ENCODE data around the gene CYP26B1. TPM values are rescaled to one million over a fixed set of nuclear protein-coding genes. Genes with fewer than 3 reads are reported as not detected.

CYP26B1 gene
- total RNA-seq, 2 donors from 2014 or later = 6.0 to 20.8 TPM

DNA sequence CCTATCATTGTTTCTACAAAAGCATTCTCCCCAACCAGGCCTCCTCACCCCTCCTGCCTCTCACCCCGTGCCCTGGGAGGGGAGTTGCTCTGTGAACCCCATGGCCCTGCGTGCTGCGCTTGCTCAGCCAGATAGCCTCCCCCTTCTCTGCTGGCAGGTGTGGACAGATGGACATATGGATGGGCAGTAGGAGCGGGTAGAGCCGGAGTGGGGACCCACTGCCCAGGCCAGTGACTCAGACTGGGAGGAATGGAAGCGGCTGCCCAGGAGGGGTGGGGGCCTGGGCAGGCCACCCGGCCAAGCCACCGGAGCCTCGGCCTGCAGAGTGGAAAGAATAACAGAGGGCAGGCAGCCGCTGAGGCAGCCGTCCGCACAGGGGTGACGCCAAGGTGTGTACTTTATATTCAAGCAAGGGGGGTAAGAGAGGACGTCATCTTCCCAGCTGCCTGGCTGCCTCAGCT, 8.7 kb downstream of the CYP26B1 start:
- no peak for DNase-seq (ENCODE audit: low spot score)
- no peak for TF ChIP-seq CTCF (IDR thresholded peaks at IDR 0.05)
- peak overlapping the region; percentile 43 to 76 for H3K27ac ChIP-seq
- peak; percentile 67 for ATAC-seq (ENCODE audit: insufficient number of reproducible peaks, low FRiP score, low read depth)
- H3K27me3 ChIP-seq (replicated peaks; ENCODE audit: insufficient read depth) = no peaks in the 10 kb centered on the region
- H3K4me1 ChIP-seq (ENCODE audit: control insufficient read depth in 1 of 2, low read depth in 2 of 2) = peaks cover 39 to 73% of the 10 kb centered on the region in 2 donors
- H3K9me3 ChIP-seq = no peaks in the 10 kb centered on the region
- no peaks in the 10 kb centered on the region for H3K36me3 ChIP-seq
- no peak overlapping the region for H3K4me3 ChIP-seq

DNA sequence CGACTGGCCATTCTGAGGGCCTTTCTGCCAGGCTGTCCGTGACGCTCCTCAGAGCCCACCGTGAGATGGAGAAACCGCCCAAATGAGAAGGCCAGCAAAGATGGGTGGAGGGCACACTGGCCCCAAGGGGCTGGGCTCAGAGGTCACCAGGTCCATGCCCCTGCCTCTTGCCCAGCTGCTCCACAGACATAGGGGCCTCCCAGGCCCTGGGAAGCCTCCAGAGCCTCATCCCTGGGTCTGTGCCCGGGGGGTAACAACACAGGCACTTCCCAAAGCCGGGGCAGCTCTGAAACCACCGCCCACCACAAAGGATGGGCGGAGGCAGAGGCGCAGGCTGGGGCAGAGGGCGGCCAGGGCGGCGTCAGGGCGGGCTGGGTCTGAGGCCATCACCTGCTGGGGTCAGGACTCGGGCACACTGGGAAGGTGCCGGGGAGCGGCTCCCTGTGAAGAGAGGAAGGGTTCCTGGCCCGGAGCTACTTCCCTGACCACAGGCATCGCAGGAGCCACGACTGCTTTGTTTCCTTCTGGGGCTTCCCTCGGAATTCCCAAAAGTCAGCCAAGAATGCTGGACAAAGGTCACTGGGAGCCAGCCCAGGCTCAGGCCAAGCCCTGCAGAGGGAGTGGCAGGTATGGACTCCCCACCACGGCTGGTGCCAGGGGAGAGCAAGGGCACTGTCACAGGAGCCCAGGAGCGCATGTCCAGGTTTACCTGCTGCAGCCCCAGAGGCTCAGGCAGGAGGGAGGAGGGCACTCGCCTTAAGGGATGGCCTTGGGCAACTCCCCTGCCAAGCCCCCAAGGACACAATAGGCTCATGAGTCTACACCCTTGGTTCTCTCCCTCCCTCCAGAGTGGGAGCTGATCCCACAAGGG, 9.4 kb downstream of the CYP26B1 start:
- H3K27ac ChIP-seq = peak overlapping the region; percentile 4 to 76
- no peak for DNase-seq (ENCODE audit: low spot score)
- TF ChIP-seq CTCF (IDR thresholded peaks at IDR 0.05) = no peak

GRCh38 chr2:72137498-72138010, 10.1 kb downstream of the CYP26B1 start:
- H3K36me3 ChIP-seq = no peaks in the 10 kb centered on the region
- H3K27me3 ChIP-seq (replicated peaks; ENCODE audit: insufficient read depth) = no peaks in the 10 kb centered on the region
- TF ChIP-seq CTCF (IDR thresholded peaks at IDR 0.05) = peak; percentile 87
- no peak overlapping the region for H3K4me3 ChIP-seq
- ATAC-seq (ENCODE audit: insufficient number of reproducible peaks, low FRiP score, low read depth) (no peak), DNase-seq (ENCODE audit: low spot score) (no peak)
- no peaks in the 10 kb centered on the region for H3K9me3 ChIP-seq
- peak overlapping the region in 1 of 2 donors; percentile 76 for H3K27ac ChIP-seq
- peaks cover 32 to 62% of the 10 kb centered on the region in 2 donors for H3K4me1 ChIP-seq (ENCODE audit: control insufficient read depth in 1 of 2, low read depth in 2 of 2)

More for the DNA sequence above, 9.4 kb downstream of the CYP26B1 start:
- H3K27me3 ChIP-seq (replicated peaks; ENCODE audit: insufficient read depth) = no peaks in the 10 kb centered on the region
- H3K4me3 ChIP-seq = no peak overlapping the region
- H3K9me3 ChIP-seq = no peaks in the 10 kb centered on the region
- no peak for ATAC-seq (ENCODE audit: insufficient number of reproducible peaks, low FRiP score, low read depth)
- H3K4me1 ChIP-seq (ENCODE audit: control insufficient read depth in 1 of 2, low read depth in 2 of 2) = peaks cover 33 to 67% of the 10 kb centered on the region in 2 donors
- H3K36me3 ChIP-seq = no peaks in the 10 kb centered on the region

- peaks cover 28 to 57% of the 10 kb centered on the region in 2 donors for H3K4me1 ChIP-seq (ENCODE audit: control insufficient read depth in 1 of 2, low read depth in 2 of 2)
- no peaks in the 10 kb centered on the region for H3K27me3 ChIP-seq (replicated peaks; ENCODE audit: insufficient read depth)
- no peaks in the 10 kb centered on the region for H3K36me3 ChIP-seq
- H3K9me3 ChIP-seq = no peaks in the 10 kb centered on the region
- no peak for TF ChIP-seq CTCF (IDR thresholded peaks at IDR 0.05)
- no peak for DNase-seq (ENCODE audit: low spot score)
- H3K27ac ChIP-seq = no peak overlapping the region
- no peak overlapping the region for H3K4me3 ChIP-seq
- ATAC-seq (ENCODE audit: insufficient number of reproducible peaks, low FRiP score, low read depth) = no peak
Observed at GRCh38 chr2:72136933-72137497, 10.6 kb downstream of the CYP26B1 start.

- Histone ChIP-seq H3K27me3 (replicated peaks; ENCODE audit: insufficient read depth) (no peaks in the 10 kb centered on the region), H3K9me3 (no peaks in the 10 kb centered on the region), H3K4me3 (no peak overlapping the region), H3K4me1 (ENCODE audit: control insufficient read depth in 1 of 2, low read depth in 2 of 2) (peaks cover 28 to 52% of the 10 kb centered on the region in 2 donors), H3K27ac (no peak overlapping the region), H3K36me3 (no peaks in the 10 kb centered on the region)
- no peak for TF ChIP-seq CTCF (IDR thresholded peaks at IDR 0.05)
- ATAC-seq (ENCODE audit: insufficient number of reproducible peaks, low FRiP score, low read depth) (no peak), DNase-seq (ENCODE audit: low spot score) (no peak)
Observed at GRCh38 chr2:72136331-72136730, 11.3 kb downstream of the CYP26B1 start.

Measured in thoracic aorta (tissue), 2 donors.